Dermis microvascular lymphatic vessel endothelial cell (primary cell): Measurements from ENCODE around the gene ATL2. TPM values are rescaled to one million over a fixed set of nuclear protein-coding genes. Genes with fewer than 3 reads are reported as not detected.

Experiments used
- DNase-seq, 2 donors: peaks; one replicate each; pipeline versions ENCODE4 v3.0.0 to v3.0.0-alpha.2; 2010; ENCODE audit warnings: low read depth in 2 of 2
- total RNA-seq: library from RNA; depleted of rRNA; stranded (reverse); fragments of >200 nt; gene quantifications from 2 replicates; pipeline ENCODE4 v1.2.1, GENCODE V29; 2014

Gene ATL2
- total RNA-seq, 1 donor from 2014 or later, result 47.0 TPM

DNA sequence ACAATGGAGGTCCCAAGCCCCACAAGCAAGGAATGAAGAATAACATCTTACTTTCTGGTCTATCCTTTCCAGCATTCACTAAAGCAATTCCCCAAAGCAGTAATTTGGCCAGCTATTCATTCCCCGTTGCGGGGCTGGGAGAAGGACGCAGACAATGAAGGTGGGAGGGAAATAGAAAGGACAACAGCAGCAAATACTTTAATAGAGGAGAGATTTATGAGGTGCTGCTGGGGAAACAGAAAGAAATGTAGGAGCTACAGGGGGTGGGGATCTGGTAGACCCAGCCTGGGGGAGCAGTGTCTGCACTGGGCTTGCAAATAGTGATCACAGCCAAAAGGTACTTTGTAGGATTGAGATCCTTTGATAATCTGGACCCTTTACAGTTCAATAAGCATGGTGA lies 13.9 kb upstream of the ATL2 start:
- no peak for DNase-seq

DNA sequence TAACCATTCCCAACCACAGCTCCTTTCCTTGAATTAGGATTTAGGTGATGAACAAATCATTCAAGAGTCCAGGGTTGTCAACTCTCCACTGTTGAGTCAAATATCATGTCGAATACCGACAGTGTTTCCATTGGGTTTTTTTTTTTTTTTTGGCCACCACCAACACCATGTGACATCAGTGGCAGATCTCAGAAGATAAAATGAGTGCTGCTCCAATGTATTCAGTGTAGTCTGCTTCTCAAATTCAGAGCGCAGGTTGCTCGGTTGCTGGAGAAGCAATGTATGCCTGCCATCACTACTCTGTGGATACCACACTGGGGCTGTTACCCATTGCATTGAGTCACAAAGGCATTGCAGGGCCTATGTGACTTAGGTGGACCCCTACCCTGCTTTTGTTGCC lies 10.8 kb upstream of the ATL2 start:
- DNase-seq, result no peak

DNA sequence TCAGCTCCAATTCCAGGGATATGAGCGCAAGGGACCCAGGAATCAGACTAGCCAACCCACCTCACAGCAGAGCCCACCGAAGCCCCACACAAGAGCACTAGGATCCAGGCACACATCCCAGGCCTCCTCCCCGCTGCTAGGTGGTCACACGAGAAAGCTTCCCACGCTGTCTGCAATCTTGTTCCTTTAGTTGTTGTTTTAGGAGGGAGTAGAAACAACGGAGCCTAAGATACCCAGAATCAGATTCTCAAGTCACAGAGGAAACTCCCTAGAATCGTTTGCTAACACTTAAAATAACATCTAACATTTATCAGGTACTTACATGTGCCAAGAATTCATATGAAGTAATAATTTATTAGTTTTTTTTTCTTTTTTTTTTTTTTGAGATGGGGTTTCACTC lies 9.7 kb upstream of the ATL2 start:
- no peak for DNase-seq

DNA sequence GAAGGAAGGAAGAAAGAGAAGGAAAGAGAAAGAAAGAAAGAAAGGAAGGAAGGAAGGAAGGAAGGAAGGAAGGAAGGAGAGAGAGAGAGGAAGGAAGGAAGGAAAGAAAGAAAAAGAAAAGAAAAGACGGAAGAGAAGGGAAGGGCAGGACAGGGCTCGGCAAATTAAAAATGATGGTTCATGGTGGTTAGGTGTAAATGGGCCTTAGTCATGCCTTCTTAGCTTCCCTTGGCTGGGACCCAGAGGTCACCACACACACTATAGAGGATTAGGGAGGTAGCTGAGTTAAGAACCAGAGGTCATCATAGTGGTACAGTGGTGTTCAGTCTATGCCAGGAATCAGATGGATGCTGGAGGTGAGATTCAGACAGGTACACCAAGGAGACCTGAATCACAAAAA lies 9.3 kb upstream of the ATL2 start:
- DNase-seq, result no peak

DNA sequence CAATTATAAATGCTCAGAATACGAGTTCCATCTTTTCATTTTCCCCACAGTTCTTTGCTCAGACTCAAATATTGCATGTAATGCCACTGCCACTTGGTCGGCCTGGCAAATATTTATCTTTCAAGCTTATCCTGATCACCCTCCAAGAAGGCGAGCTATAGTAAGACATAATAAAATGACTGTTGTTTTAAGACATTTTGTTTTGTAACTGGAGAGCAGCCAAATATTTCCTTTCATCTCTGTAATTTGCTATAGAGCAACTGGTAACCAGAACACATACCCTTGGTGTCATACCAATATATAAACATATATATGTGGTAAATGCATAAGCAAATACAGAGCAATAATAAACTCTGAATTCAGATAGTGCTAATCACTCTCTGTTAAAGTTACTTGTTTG lies 7.3 kb upstream of the ATL2 start:
- DNase-seq, result no peak

DNA sequence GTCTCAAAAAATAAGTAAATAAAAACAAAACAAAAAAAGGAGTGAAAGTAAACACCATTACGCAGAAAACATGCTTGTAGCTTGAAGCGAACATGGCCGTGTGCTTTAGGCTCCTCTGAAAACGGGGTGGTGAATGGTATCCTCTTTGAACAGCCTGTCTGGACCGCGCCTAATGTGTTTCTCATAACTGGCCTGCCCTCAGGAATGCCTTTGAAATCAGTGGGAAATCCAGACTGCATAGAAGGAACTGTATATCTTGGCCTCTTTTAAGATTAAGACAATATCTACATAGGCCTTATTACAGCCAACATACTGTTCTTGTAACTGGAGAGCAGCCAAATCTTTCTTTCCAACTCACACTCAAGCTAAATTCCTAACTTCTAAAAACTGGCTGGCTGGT lies 6.7 kb upstream of the ATL2 start:
- DNase-seq, result peak in 1 of 2 donors; percentile 2

DNA sequence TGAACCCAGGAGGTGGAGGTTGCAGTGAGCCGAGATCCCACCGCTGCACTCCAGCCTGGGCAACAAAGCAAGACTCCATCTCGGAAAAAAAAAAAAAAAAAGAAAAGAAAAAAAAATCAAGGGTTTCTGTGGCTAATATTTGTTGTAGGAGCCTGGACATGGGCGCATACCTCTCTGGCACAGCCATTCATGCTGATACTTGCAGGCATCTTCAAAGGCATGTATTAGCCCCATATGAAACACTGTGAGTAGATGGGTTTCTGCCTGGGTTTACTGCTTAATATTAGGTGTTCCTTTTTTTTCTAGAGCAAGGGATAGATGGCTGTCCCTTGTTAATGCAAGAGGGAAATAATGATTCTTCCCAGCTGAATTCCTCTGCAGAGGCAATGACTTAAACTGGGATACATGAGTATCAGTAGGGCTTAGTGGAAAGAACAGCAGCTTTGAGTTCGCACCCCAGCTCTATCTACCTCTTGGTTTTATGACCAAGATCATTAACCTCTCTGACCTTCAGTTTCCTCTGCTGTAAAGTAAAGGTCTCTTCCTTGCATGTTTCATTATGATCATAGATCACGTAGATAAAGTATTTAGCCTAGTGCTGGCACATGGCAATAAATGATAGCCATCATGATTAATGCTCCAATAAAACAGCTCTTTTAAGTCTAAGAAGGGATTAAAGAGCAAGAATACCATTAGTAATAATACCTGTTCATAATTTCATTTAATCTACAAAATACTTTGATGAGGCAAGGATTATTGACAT lies 4.5 kb upstream of the ATL2 start:
- no peak for DNase-seq

DNA sequence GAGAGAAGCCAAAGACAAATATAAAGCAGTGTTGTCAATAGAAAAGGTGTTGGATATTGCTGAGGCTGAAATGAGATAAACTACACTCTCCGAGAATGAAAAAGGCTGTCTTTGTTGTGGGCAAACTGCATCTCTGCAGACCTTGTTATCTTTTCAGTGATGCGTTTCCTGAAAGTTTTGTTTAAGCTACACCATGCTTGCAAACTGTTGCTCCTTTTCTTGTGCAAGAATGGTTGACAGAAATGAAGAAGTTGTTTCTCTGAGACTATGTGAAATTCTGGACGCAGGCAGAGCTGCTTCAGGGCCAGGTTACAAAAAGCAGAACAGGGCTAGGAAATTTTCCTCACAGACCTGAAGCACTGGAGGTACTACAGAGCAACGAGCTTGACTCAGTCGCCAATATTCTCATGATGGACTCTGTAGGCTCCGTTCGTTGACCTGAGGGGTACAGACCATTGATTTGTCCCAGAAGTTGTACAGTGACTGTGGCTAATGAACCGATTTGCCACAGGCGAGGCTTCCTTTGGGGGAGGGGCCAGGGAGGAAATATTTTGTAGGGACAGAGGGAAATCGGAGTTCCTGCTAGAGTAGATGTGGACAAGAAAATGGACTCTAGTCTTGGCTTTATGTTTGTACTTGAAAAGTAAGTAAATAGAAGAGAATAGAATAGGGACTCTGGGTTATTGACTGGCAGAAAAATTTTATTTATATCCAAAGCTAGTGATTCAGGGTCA lies 3.5 kb upstream of the ATL2 start:
- DNase-seq, result no peak

DNA sequence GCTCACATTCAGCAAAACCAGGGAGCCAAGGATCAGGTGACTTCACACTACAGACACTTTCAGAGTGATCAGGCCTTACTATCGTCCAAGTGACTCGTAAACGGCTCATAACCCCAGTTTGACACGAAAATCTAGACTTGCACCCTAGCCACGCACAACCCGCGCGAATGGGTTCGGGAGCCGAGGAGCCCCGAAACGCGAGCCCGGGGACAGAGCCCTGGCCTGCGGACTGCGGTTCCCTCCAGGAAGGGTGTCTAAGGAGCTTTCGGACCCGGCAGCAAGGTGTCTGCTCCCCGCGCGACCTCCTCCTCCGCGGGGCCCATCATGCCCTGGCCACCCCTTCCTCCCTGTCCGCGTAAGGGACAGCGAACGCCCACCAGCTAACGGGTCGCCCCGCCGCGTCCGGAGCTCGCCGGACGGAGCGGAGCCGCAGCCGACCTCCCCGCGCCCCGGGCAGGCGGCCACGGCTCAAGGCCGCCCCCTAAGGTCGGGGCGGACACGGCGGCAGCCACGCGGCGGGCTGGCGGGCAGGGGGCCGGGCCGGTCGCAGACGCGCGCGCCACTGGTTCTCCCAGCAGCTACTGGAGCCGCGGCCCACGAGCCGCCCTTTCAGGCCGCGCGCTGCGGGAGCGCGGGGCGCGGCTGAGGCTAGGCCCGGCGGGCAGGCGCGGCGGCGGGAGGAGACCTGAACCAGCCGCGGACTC lies 575 bp downstream of the ATL2 start:
- peak; percentile 24 to 85 for DNase-seq

DNA sequence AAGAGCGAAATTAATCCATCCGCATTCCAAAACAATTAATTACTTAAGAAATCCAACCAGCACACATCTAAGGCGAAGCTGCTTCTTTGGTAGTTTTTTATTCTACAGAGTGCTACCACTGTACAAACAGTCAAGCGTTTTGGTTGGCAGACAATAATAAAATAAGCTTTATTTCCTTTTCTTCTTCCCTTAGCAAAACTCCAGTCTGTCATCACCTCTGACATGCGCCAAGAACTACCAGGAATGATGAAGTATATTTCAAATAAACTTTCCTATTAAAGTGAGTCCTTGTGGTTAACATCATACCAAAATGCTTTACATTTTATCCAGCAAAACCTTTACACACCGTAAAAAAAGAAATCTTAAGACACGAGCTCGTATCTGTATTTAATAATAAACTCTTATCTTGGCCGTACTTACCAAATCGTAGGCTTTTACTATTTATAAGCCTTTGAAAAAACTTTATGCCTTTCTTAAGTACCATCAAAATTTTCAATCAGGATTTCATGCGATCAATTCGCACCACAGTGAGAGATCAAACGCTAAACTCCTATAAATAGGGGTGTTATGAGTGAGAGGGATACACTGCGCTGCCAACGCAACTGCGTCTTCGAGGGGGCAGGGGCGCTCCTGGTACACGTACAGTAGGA lies 1.3 kb downstream of the ATL2 start:
- peak; percentile 30 to 80 for DNase-seq

DNA sequence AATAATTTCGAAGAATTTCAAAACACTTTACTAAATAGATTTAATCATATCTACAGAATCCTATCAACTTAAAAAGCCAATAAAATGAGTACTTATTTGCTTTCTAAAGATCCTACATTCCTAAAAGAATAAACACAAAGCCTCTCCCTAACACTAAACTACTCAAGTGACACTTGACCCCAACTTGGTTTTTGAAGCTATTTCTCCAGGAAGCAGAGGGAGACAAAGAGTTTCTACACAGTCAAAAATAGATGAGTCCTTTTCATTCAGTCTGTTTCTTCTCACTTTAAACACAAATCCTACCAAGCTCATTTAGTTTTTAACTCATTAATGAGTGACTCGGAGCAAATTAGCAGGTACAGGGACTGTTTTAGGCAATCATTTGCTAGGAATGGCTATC lies 2.1 kb downstream of the ATL2 start:
- peak in 1 of 2 donors; percentile 25 for DNase-seq

DNA sequence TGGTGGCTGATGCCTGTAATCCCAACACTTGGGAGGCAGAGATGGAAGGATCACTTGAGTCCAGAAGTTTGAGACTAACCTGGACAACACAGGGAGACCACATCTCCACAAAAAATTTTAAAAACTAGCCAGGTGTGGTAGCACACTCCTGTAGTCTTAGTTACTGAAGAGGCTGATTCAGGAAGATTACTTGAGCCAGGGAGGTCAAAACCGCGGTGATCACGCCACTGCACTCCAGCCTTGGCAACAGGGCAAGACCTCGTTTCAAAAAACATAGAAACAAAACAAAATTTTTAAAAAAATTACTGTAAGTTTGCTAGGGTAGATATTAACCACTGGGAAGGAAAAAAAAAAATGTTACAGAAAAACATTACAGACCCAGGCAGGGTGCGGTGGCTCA lies 5.8 kb downstream of the ATL2 start:
- no peak for DNase-seq

DNA sequence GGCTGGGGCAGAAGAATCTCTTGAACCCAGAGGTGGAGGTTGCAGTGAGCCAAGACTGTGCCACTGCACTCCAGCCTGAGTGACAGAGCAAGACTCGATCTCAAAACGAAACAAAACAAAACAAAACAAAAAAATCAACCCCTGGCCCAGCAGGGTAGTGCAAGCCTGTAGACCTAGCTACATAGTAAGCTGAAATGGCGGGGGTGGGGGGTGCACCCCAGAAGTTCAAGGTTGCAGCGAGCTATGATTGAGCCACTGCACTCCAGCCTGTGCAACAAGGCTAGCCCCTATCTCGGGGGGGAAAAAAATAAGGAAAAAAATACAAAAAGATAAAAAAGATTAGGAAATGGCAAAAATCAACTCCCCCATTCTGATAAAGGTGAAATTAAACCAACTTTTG lies 6.4 kb downstream of the ATL2 start:
- DNase-seq, result no peak

DNA sequence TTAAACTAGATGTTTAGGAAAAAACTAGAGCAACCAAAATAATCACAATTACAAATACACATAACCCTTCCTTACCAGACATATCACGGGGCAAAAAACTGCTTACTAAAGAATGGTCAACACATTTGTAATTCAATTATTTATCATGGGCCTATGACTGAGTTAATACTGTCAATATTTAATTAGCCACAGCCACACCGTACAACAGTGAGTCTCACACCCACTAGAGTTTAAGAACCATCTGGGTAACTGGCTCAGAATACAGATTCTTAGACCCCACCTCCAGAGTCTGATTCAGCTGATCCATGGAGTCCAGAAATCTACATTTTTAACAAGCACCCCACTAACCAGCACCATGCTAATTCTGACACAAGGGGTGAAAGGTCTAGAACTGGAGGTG lies 14.8 kb downstream of the ATL2 start:
- DNase-seq, result no peak

DNA sequence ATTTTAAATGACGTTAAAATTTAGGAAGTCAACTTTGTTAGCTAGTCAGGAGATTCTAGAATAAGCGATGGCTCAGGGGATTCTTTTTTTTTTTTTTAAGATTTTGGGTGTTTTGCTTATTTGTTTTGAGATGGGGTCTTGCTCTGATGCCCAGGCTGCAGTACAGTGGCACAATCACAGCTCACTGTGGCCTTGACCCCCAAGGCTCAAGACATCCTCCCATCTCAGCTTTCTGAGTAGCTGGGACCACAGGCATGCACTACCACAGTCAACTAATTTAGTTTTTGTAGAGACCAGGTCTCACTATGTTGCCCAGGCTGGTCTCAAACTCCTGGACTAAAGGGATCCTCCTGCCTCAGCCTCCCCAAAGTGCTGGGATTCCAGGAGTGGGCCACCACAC lies 16.9 kb downstream of the ATL2 start:
- no peak for DNase-seq

DNA sequence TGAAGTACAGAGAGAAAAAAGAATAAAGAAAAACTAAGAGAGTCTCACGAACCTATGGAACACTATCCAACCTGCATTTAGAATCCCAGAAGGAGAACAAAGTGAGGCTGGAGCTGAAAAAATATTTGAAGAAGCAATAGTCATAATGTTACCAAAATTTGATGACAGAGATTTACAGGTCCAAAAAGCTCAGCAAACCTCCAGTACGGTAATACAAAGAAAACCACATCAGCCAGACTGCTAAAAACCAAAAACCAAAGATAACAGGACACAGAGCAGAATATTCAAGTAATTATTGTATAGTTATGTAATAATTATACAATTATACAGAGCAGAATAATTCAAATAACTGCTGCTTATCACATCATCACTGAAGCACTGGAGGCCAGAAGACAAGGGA lies 23.7 kb downstream of the ATL2 start:
- no peak for DNase-seq

DNA sequence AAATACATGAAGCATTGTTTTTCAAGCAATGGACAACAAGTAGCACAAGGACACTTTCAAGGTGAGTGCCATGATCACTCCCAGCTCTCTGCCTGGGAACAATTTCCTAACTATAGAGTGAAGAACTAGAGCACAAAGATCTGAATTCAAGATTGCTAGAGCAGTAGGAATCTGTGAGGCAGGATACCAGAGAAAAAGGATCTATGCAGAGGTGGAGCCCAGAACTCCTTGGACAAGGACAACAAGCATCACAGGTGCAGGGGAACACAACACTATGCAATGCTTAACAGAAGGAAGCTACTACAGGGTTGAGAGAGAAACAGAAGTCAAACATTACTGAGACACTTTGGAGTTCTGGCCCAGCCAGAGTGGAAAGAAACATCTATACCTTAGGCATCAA lies 24.7 kb downstream of the ATL2 start:
- DNase-seq, result no peak

DNA sequence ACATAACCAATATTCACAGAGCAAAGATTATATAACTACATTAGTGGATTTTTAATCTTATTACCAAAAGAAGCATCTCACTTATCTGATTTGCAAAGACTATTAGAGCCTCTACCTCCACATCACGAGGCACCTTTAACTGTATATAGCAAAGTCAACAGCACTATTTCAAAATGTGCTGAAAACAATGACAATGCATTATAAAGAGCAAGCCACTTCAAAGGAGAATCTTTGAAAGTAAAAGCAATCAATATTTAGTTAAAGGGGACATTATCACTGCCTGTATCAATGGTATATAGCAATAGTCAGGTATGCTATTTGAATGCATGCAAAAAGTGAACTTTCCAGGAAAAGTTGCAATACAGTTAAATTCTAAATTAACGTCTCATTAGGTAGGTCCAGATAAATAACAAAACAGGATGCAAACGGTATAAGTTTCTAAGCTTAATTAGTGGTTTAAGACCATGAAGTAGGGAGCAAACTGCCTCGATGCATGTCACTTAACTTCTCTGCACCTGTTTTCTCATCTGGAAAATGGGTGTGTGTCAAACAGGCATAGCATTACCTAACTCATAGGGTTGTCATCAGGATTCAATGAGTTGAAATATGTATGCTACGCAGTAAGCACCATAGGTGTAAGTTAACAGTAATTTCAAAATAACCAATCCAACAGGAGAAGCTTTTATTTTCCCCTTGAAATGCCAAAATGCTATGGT lies 31.6 kb downstream of the ATL2 start:
- no peak for DNase-seq

DNA sequence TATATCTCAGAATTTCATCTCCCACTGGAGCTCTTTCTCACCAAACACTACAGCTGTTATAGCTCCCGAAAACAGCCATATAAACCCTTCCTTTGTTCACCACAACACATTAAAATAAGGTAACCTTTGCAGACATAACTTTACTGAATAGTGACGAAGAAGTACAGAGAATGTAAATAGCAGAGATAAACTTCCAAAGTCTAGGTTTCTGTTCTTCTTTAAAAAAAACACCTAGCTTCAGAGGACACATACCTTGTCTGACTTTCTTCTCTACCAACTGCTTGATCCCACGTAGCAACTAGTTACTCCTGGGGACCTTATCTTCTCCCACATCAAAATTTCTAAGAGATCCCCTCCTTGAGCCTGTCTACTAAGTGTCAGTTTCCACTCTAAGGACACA lies 32.3 kb downstream of the ATL2 start:
- DNase-seq, result no peak

DNA sequence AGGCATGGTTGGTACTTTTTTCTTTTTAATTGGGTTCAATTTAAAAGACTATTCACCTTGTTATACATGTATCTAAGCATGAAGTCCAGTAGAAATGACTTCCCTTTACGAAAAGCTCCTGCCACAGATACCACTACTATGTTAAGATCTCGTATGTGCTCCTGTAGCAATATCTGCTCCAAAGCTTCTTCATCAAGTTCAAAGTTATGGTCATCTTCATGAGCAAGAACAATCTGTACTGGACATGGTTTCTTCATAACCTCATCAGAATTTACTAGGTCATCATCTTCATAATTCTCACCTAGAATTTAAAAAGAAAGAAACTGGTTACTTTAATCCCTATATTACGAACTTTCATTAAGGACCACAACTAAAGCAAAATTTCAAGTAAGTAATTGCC lies 33.9 kb downstream of the ATL2 start:
- no peak for DNase-seq

DNA sequence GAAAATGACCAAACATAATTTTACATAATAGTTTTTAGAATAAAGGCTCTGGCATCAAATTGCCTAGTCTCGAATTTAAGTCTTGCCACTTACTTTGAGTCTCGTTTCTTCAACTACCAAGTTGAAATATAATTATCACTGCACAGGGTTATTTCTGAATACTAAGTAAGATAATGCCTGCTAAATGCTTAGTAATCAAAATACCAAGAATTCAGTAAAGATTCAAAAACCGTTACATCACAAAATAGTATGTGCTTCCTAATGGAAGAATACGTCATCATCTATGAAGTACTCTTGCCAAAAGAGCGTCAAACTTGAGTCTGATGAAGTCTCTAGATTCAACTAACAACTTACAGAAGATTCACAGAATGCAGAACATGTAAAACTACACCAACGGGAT lies 40.5 kb downstream of the ATL2 start:
- DNase-seq, result no peak

DNA sequence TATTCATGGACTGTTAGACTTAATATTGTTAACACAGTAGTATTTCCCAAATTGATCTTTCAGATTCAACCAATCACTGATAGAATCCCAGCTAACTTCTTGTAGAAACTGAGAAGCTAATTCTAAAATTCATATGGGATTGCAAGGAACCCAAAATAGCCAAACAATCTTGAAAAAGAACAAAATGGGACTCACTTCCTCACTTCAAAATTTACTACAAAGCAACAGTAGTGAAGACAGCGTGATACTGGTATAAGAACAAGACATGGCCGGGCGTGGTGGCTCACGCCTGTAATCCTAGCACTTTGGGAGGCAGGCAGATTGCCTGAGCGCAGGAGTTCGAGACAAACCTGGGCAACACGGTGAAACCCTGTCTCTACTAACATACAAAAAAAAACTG lies 46.3 kb downstream of the ATL2 start:
- DNase-seq, result no peak
